COR-L47 (cell line): ENCODE data around the gene SLC16A3.

Source experiments
- DNase-seq: peaks from one replicate; lab custom pipeline; 2025; lab: John Stamatoyannopoulos, UW

SLC16A3 gene

DNA sequence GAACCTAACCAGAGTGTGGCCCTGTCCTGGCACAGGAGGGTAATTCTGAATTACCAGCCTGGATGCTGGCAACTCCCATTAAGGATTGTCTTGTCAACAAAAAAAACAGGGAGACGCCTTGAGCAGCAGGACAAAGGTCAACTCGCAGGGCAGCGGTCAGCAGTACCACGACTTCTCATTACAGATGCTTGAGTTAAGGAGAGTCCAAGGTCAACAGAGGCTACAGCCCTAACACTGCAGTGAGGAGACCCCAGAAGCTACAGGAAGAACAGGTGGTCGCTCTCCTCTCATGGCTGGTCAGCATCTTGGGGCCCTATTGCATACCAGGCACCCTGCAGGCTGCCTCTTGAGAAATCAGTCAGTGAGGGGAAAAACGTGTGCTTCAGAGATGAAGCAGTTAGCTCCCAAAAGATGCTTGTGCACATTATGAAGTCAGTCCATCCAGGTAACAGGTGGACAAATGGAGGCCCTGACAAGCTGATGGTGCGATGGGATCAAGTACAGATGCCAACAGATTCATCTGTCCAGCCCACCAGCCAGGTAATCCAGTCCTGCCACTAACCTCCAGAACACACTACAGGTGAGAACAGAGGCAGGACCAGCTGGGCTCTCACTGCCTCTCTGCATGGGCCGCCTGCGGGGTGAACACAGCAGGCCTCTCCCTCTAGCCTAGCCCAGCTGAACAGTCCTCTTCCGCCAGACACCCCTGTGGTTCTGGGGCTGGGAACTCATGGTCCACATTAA lies 40.5 kb downstream of the SLC16A3 start:
- DNase-seq, result no peak

DNA sequence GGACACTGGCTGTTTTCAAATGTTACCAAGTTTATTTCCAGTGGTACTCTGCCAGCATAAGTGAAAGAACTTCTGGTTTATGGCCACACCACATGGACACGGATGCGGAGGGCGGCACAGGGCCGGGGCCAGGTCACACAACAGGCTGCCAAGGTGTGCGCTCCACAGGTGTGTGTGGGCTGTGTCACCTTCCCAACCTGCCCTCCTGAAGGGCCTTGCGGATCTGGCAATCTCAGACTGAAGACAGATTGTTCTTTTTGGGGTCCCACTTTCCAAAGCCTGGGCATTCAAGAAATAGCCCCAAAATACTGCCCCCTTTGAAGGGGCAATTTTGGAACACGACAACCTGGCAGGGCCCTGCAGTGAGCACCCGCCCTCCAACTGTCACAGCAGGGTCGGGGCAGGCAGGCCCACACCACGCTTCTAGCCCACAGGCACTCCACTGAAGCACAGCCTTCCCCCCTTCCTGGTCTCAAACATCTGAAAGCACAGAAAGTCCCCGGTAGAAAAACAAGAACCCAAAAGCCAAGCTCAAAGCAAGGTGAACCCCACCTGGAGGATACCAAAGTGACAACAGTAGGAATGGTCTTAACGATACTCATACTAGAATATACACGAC lies 41.1 kb downstream of the SLC16A3 start:
- no peak for DNase-seq

DNA sequence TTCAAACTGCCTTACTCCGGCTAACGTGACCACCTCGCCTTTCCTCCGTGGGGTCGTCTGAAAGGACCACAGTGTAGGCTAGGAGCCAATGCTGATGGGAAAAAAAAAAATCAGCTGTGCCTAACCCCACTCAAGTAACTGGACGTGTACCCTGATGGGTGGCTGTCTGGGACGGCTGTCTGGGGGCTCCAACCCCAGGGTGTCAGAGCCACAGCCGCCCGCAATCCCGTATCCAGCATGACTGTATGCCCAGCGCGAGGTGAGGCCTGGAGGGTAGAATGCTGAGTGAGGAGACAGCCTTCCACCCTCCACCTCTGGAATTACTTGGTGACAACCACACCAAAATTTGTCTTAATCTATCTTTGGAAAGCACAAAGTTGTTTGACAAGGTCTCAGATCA lies 41.8 kb downstream of the SLC16A3 start:
- DNase-seq, result no peak

DNA sequence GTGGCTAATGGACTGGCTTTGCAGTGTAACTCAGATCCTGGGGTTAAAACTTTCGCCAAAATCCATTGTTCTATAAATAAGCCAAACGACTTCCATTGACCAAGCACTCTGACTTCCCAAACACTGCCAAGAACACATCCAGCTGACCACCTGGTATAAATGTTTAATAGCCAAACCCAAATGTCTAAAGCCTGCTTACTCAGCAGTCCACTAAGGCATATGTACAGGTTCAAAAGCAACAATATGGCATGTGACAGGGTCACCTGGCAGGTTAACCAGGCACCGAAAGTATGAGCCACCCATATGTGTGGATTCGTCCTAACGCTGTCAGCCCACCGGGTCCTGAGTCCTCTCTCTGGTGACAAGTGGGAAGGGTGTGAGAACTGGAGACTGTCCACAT lies 42.6 kb downstream of the SLC16A3 start:
- no peak for DNase-seq

DNA sequence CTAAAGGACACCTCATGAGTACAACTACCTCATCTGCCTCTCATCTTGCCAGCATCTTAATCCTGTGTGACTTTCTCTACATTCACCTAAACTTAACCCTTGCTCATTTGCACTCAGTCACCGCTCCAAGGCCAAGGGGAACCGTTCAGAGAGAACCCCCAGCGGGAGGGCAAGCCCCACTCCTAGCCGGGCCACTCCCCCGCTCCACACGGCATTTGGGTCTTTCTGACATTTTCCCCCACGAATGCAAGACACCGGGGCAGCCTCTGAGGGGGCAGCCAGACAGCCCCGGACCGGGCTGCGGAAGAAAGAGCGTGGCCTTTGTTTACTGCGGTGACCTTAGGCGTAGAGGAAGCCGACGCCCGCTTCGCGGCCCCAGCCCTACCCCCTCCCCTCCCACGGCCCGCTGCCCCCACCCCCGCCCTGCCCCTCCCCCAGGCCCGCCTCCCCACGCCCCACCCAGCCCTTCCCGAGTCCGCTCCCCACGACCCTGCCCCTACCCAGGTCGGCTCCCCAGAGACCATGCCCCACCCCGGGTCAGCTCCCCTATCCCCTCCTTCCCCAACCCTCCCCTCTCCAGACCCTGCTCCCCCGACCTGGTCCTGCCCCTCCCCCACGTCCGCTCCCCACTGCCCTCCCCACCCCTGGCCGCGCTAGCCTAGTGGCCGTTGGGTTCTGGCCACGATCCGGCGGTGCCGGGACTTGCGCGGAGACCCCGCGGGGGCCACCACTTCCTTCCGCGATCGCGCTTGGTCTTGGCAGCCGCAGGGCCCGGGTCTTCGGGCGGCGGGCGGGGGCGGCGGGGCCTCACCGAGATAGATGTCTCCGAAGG lies 43.9 kb downstream of the SLC16A3 start:
- no peak for DNase-seq

DNA sequence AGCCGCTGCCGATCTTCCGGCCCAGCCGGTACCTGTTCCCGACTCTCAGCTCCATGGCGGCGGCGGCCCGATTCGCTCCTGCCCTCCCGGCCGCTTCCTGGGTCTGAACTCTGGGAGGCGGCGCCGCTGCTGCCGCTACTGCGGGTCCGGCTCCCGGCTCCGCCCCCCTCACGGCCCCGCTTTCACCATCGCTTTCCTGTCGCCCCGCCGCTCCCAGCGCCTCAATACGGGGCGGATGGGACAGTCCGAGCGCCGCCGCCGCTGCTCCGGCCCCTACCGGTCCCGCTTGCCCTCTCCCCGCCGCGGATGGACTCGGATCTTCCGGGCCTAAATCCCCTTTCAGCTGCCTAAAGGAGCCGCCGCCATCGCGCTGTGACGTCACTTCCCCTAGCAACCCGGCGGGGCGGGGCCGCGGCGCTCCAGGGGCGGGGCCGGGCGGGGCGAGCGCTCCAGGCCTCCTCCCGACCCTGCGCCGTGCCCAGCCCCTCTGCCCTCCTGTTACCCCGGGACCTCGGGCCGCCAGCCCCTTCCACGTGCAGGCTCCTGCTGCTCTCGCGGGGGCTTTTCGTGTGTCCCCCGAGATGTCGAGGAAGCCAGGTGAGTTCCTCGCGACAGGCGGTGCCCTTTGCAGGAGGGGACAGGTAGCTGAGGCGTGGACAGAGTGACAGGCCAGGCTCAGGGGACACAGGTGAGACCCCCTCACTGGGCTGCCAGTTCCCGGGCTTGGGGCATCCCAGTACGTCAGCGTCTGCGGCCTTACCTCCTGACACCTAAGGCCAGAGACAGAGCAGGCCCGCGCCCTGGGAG lies 44.7 kb downstream of the SLC16A3 start, which contains the start of gene CSNK1D:
CSNK1D (minus strand) TSS at position 374 of the 807 bp plus-strand sequence; CDS start at position 55, 319 bp downstream.
- peak; percentile 81 for DNase-seq

DNA sequence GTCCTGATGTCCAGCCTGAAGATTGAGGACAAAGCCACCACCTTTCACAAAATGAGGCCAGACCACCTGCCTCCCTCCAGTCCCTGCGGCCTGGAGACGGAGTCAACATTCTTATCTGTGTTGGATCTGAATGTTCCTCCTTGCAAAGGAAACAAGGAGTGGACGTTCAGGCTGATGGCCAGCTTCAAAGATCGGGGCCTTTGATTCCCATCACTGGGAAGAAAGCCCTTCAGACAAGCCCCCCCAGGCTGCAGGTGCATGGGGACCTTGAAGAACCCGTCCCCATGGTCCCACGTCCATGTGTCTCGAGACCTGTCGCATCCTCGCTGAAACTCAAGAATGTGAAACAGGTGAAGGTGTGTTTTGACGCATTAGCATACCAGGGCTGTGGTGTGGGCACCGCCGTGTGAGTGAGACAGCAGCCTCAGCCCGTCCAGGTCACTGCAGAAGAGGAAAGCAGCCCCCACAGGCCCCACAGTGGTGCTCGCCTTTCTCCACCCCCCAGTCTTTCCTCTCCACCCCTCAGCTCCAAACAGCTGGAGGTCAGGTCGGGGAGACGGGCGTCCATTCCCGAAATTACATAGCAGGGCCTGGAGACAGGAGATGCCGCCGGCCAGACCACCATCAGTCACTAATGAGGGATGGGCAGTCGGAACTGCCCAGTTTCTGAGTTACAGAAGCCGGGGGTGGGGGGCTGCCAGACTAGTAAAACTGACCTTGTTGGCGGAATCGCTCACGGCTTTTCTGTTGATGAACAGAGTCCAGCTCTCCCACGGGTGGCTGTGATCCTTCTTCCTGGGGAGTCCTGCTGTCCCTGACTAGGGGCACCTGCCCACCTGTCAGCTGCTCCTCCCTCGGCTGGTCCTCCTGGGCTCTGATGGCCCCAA lies 45.5 kb downstream of the SLC16A3 start:
- DNase-seq, result no peak

DNA sequence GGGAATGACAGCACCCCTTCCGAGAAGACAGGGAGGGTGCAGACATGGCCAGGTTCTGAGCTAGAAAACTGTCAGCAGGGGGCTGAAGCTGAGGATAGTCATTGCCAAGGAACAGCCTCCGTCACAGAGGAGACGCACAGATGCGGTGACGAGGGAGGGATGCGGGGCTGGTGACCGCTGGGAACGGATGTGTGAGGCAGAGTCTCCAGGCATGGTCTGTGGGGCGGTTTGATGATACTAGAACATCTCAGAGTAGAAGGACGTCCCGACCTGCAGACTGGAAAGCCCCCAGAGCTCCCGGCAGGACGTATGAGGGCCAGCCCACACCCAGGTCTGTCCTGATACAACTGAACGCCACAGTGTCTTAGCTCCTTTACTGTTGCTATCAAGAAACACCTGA lies 46.5 kb downstream of the SLC16A3 start:
- DNase-seq, result no peak

DNA sequence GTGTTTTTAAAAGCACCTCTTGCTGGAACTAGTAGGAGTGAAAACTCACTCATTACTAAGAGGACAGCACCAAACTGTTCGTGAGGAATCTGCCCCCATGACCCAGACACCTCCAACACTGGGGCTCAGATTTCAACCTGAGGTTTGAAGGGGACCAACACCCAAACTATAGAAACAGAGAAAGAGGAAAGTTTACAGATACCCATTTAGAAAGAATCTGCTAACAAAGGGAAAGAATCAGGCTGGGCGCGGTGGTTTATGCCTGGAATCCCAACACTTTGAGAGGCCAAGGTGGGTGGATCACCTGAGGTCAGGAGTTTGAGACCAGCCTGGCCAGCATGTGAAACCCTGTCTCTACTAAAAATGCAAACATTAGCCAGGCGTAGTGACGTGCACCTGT lies 48.1 kb downstream of the SLC16A3 start:
- DNase-seq, result no peak

DNA sequence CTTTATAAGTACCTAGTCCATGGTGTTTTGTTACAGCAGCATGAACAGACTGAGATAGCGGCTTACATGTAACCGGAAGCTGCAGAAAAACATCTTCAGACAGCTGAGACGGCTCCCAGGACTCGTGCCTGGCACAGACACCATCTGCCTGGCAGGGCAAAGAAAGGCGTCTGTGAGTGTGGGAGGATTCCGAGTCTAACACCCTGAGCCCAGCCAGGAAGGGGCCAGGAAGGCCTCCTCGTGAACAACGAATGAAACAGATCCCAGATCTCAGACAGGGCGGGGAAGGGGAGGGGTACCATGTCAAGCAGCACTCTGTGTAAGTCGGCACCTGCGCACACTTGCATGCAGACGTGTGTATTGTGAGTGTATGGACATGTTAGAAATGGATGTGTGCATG lies 49.0 kb downstream of the SLC16A3 start:
- no peak for DNase-seq

DNA sequence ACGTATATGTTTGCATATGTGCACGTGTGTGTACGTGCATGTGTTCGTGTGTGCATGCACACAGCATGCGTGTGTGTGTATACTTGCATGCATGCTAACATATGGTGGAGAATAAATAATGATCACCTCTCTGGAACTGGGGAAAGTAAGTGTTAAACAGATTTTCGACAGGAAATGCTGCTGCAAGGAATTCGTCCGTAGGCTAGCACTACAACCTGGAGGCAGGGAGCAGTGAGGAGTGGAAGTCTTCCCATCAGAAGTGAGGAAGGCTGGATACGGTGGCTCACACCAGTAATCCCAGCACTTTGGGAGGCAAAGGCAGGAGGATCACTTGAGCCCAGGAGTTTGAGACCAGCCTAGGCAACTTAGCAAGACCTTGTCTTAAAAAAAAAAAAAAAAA lies 49.5 kb downstream of the SLC16A3 start:
- no peak for DNase-seq

DNA sequence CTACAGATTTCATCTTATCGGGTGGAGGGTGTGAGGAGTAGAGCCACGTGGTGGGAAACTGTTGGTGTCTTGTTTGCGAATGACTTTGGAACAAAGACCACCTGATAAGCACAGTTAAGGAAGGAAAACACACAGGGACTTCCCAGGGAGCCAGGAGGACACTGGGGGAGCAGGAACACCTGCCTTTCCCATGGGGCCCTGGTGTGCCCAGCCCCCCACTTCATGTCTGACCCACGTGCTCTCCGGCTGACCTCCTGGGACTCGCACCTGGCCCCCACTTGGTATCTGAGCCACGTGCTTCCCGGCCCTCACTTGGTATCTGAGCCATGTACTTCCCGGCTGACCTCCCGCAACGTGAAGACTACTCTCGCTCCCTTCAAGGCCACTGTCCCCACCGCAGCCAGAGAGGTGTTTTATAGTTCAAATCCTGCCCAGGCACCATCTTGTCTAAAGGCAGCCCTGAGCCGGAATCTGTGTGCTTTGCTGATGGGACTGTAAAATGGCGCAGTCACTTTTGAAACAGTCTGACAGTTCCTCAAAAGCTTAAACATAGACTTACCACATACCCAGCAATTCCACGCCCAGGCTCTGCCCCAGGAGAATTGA lies 50.0 kb downstream of the SLC16A3 start:
- DNase-seq, result peak; percentile 40

DNA sequence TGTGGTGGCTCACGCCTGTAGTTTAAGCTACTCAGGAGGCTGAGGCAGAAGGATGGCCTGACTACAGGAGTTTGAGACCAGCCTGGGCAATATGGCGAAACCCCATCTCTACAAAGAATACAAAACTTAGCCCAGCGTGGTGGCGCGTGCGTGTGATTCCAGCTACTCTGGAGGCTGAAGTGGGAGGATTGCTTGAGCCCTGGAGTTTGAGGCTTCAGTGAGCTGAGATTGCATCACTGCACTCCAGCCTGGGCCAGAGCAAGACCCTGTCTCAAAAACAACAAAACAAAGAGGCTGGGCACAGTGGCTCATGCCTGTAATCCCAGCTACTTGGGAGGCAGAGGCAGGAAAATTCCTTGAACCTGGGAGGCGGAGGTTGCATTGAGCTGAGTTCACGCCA lies 51.7 kb downstream of the SLC16A3 start:
- DNase-seq, result no peak

DNA sequence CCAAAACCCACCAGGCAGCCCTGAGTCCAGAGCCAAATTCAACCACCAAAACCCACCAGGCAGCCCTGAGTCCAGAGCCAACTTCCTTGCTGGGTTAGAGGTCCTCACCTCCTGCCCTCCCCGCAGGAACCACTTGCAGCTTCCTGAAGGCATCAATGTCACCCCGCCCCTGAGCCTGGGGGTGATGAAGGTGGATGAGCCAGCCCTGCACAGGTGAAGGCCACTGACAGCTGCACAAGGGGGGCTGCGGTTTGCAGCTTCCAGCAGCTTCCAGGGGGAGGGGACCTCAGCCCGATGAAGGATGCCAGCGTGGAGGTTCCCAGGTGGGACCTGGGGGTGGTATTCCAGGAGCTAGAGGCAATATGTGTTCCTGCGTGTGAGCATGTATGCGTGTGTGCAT lies 52.2 kb downstream of the SLC16A3 start:
- DNase-seq, result no peak

DNA sequence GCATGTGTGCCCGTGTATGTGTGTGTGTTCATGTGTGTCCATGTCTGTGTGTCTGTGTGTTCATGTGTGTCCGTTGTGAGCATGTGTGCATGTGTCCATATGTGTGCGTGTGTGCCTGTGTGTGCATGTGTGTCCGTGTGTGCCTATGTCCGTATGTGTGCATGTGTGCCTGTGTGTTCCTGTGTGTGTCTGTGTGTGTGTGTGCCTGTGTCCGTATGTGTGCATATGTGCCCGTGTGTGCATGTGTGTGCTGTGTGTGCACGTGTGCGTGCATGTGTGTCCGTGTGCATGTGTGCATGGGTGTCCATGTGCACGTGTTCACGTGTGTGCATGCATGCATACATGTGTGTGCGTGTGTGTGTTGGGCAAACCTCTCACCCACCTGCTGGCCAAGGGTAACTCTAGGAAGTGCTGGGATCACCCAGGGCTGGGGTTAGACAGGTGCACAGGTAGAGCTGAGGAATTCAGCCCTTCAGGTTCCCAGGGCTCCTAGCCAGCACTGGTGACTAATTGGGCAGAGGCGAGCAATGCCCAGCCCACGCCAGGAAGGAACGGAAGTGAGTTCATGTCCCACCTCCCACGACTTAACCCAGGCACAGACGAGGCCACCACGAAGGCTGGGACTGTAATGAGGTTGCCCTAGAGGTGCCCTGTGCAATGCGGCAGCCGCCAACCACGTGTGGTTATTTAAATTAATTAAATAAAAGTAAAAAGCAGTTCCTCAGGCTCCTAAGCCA lies 52.8 kb downstream of the SLC16A3 start:
- DNase-seq, result no peak

DNA sequence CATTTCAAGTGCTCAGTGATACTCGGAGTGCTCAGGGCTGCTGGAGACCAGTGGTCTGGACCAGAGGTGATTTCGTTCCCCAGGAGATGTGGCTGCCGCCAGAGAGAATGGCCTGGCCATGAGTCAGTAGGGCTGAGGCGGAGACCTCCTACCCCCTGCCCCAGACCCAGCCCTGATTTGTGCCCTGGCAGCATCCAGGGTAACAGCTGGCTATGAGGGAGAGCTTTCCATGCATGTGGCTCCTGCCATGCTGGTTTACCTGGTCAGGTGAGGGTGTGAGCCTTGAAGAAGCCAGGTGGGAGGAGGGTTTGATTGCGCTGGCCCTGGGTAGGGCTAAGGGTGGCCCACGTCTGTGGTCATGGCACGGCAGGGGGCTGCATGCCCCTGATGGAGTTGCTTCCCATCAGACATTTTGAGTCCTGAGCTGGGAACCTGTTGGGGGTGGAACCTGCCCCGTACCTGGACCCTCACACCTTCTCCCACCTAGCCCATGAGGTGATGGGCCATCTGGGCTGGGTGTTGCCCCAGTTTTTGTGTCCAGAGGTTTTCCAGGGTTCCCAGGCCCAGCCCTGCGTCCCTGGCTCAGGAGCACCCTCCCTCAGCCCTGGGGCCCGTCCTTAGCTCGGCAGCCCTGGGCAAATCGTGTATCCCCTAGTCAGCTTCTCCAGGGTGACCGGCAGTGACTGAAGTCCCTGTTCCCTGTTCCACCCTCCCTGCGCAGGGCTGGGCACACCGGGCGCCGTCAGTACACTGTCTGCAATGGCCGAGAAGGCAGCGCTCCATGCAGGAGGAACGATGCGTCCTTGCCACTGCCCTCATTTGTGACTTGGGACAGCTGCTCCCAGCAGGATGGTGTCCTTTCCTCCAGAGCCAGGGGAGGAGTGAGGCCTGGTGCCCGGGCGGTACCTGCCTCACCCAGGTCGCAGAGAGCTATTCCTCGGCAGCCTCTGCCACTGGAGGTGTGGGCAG lies 53.7 kb downstream of the SLC16A3 start:
- no peak for DNase-seq

DNA sequence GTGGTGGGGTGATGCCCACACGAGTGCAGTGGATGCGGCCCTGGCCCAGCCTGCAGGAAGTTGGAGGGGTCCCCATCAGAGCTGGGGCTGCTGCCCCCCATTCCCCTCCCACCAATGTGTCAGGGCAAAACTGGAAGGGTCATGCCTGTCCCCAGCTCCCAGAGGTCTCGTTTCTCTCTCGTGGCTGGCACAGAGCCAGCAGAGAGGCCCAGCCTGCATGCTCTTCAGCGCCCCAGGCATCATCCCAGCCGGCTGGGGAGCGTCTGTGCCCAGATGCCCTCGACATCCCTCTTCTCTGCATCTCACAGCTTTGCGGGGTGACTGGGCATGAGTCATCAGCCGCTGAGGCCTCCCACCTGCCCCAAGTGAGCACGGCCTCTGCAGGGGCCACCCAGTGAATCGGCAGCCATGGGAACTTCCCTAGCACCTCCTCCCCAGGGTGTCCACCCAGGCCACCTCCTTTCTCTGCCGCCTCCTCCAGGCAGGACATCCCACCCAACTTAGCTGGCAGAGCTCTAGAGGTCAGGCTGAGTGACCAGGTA lies 54.4 kb downstream of the SLC16A3 start:
- no peak for DNase-seq

DNA sequence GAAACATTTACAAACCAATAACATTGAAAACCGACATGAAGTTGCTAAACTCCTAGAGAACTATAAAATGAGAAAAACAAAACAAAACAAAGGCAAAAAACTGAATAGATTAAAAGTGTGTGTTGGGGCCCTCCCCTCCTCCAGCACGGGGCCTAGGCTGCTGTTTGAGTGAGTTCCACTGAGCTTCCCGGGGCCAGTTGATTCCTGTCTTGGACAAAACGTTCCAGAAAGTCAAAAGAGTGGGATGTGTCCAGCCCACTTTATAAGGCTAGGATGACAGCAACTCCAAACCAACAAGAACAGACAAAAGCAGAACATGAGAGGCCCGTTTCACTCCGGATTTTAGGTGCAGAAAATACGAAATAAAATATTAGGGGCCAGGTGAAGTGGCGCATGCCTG lies 56.3 kb downstream of the SLC16A3 start:
- no peak for DNase-seq
